NCI-H2227 treated with DMSO at 0.1 percent for 48 hours (cell line): Measurements from ENCODE around the gene FMC1.
"Not testable (repeated sequence)": the region's sequence is repeated elsewhere in the genome, so short reads cannot be mapped to it uniquely, and the experiment has no call there.

Experiments
- DNase-seq: peaks from one replicate; lab custom pipeline; 2025; lab: John Stamatoyannopoulos, UW

The FMC1 gene, protein sequence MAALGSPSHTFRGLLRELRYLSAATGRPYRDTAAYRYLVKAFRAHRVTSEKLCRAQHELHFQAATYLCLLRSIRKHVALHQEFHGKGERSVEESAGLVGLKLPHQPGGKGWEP

GRCh38 chr7:139341058-139341775 is at the start of gene FMC1:
TSS of gene FMC1 (plus strand) at chr7:139341337. CDS start at chr7:139341385, 48 bp downstream.
- peak; percentile 99 for DNase-seq

- no peak for DNase-seq
Observed at GRCh38 chr7:139292821-139293220, 48.3 kb upstream of the FMC1 start.

GRCh38 chr7:139293534-139293933 is 47.6 kb upstream of the FMC1 start:
- no peak for DNase-seq

DNA sequence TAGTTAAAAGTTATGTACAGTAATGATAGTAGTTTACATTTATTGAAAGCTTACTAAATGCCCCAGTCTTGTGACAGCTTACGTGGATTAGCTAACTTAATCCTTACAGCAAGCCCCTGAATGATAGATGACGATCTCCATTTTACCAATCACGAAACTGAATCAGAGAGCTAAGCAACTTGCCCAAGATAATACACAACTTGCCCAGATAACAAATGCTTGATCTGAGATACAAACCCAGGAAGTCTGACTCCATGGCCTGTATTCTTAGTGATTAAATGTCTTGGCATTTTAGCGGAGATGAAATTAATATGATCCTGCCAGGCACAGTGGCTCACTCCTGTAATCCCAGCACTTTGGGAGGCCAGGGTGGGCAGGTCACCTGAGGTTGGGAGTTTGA is 46.9 kb upstream of the FMC1 start:
- DNase-seq = no peak

DNA sequence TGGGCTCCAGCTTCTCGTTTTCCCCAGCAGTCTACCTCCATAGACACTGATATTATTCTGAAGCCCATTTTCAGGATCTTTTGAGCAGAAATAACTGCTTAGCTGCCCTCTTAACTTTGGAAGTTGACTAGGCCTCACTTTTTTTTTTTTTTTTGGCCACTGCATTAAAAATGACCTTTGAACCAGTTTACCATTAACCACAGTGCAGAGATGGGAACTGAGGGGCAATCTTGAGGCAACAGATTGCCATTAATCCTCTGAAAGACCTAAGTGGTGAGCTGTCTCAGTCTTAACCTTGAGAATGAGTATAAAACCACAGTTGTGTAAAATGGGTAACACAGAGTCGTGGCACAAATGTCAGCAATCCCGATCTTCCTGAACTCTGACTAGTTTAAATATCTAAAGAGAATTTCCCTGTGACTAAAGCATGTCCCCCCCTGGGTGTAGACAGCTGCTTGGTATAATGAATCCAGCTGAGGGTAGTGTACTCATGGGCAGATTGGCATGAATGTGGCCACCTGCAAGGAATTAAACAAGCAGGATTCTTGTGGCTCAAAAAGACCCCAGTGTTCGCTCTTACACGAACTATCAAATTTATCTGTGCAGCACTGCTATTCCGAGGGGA is 46.1 kb upstream of the FMC1 start:
- DNase-seq = no peak

- DNase-seq = no peak
Observed at GRCh38 chr7:139297795-139298194, 43.3 kb upstream of the FMC1 start.

GRCh38 chr7:139299296-139299695 is 41.8 kb upstream of the FMC1 start:
- no peak for DNase-seq

DNA sequence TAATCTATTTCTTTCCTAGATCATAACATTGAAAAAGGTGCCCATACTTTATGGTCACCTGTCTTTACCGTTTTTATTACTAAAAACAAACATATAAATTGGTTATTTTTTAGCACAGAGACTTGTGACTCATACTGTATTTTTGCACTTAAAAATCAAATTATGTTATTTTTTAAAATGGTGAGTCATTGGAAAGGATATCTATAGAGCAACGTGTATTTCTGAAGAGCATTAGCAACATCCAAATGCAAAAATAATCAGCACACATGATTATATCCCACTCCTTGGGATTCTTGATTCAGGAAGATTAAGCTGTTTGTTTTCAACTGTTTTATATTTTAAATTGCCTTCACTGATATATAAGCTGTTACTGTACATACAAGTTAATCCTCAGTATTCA is 40.7 kb upstream of the FMC1 start:
- no peak for DNase-seq

DNA sequence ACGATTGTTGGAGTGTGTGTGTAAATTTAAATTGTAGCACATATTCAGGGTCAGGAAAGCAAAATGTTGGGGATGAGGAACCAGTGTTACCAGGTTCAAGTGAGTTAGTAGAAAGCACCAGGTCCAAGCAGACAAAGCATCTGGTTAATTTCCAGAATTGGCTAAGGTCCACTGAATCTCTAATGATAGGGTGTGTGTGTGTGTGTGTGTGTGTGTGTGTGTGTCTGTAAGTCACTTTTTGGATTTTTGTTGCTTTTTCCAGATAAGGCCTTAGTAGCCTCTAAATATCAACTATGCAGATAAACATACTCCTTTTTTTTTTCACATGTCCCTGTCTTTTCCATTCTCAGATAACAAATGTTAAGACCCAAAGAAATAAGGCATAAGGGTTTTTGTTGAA is 36.6 kb upstream of the FMC1 start:
- DNase-seq = no peak

GRCh38 chr7:139317939-139318505 is 23.1 kb upstream of the FMC1 start:
- no peak for DNase-seq

DNA sequence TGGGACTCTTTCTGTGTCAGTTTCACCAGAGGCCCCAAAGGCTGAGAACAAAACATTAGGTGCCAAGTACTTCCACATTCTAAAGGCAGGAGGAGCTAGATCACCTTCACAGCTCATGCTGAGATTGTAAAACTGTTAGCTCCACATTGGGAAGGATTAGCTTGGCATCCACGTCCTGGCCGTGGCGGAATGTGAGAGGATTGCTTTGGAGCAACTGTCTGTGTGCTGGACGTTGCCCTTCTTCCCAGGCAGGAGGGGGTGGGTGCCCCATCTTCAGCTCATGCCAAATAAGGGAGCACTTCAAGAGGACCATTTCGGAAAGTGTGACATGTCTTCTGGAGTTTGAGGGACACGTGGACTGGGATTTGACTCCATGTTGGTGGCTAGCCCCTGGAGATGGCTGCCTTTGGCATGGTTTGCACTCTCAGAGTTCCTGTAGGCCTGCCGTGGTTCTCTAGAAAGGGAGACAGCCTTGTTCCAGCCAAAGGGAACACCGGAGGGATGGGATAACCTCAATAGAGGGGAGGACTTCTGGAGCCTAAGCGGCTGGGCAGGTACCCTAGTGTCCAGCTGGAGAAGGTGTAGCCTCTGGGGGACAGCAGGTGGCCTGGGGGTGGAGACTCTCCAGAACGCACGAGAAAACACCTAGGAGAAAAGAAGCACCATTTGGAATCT is 19.9 kb upstream of the FMC1 start:
- no peak for DNase-seq

DNA sequence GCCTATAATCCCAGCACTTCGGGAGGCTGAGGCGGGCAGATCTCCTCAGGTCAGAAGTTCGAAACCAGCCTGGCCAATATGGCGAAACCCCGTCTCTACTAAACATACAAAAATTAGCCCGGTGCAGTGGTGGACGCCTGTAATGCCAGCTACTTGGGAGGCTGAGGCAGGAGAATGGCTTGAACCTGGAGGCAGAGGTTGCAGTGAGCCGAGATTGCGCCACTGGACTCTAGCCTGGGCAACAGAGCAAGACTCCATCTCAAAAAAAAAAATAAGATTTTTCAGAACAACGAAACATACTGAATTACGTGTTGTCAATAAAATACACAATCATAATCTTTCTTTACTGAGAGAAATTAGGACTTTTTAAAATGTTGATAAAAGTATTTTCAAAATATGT is 16.4 kb upstream of the FMC1 start:
- DNase-seq = not testable (repeated sequence)

GRCh38 chr7:139328375-139328774 is 12.8 kb upstream of the FMC1 start:
- no peak for DNase-seq

DNA sequence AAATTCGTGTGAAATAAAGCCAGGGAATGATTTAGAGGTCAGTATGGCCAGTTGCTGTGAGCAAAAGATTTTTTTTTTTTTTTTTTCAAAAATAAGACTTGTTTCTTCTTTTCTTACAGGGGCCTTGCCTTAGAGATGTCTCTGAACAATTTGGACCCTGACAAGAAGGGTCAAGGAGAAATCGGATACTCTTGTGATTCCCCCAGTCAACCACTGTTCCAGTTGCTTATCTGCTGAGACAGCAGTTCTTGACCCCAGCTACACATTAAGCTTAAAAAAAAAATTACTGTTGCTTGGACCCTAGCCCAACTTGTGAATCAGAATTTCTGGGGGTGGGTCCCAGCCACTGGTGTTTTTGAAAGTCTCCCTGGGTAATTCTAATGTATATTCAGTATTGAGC is 12.0 kb upstream of the FMC1 start:
- no peak for DNase-seq

GRCh38 chr7:139330333-139331030 is 10.7 kb upstream of the FMC1 start:
- no peak for DNase-seq

DNA sequence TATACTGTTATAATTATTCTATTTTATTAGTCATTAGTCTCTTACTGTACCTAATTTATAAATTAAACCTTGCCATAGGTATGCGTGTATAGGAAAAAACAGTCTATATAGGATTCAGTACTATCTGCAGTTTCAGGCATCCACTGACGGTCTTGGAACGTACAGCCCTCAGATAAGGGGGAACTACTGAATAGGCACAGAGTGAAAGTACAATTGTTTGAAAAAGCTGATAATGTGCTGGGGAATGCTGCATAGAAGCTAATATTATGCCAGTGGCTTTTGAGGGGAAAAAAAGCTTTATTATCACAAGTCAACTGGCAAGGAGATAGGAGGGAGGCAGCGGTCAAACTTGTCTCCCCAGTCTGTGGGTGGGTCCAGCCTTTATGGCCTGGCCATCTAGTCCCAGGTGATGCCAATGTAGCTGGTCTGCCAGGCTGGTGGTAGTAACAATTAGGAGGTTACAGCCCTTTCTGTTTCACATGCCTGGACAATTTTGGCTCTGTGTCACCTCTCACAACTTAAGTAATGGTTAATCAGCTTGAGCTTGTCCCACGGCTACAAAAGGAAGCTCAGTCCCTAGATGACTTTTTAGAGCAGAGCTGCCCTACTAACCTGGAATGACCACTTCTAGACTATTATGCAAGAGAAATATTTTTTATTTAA is 8.3 kb upstream of the FMC1 start:
- DNase-seq = no peak

DNA sequence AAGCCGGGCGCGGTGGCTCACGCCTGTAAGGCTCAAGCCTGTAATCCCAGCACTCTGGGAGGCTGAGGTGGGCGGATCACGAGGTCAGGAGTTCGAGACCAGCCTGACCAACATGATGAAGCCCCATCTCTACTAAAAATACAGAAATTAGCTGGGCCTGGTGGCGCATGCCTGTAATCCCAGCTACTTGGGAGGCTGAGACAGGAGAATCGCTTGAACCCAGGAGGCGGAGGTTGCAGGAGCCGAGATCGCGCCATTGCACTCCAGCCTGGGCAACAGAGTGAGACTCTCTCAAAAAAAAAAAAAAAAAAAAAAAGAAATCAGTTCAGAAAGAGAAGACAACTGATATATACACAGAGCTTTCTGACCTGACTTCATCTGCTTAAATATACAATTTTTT is 7.7 kb upstream of the FMC1 start:
- DNase-seq = not testable (repeated sequence)

GRCh38 chr7:139334399-139335150 is 6.6 kb upstream of the FMC1 start:
- DNase-seq = no peak

- no peak for DNase-seq
Observed at GRCh38 chr7:139339025-139339424, 2.1 kb upstream of the FMC1 start.

- DNase-seq = no peak
Observed at GRCh38 chr7:139339698-139340036, 1.5 kb upstream of the FMC1 start.
